Heart right ventricle (tissue), 16 donors: ENCODE results near the gene AGPAT3. TPM values are rescaled to one million over a fixed set of nuclear protein-coding genes. Genes with fewer than 3 reads are reported as not detected.

ENCODE experiments used
- ATAC-seq, 8 donors: fragments of 200-7000 bp; cut with Tn5 transposase; one replicate each; pipeline ENCODE4 v1.9.1; 2020; ENCODE audit warnings: mild to moderate bottlenecking in 8 of 8, moderate library complexity in 8 of 8, moderate number of reproducible peaks in 1 of 8
- DNase-seq, 2 donors: peaks; one replicate each; pipeline ENCODE4 v3.0.0-alpha.2; 2020
- H3K27ac ChIP-seq, 10 donors: fragments of 200-600 bp; sonication (generic) in 2 of 10; one replicate each; pipeline versions ENCODE4 v1.5.0 to v1.8.0; 2020 to 2022; ENCODE audit warnings: mild to moderate bottlenecking in 3 of 10
- H3K27me3 ChIP-seq, 7 donors: fragments of 200-600 bp; one replicate each; pipeline ENCODE4 v1.8.0; 2021 to 2022; ENCODE audit warnings: mild to moderate bottlenecking in 2 of 7
- H3K36me3 ChIP-seq, 9 donors: fragments of 200-600 bp; sonication (generic) in 1 of 9; one replicate each; pipeline versions ENCODE4 v1.5.0 to v1.8.0; 2020 to 2022; ENCODE audit warnings: mild to moderate bottlenecking in 2 of 9
- H3K4me1 ChIP-seq, 9 donors: fragments of 200-600 bp; sonication (generic) in 1 of 9; one replicate each; pipeline versions ENCODE4 v1.5.0 to v1.8.0; 2020 to 2022; ENCODE audit warnings: mild to moderate bottlenecking in 4 of 9
- H3K4me3 ChIP-seq, 10 donors: fragments of 200-600 bp; sonication (generic) in 2 of 10; one replicate each; pipeline versions ENCODE4 v1.5.0 to v1.8.0; 2020 to 2022; ENCODE audit warnings: mild to moderate bottlenecking in 7 of 10, moderate library complexity in 2 of 10
- H3K9me3 ChIP-seq, 11 donors: fragments of 200-600 bp in 10 of 11; sonication (generic) in 2 of 11; one replicate each; pipeline versions ENCODE4 v1.5.0 to v1.8.0; 2013 to 2022; ENCODE audit warnings: mild to moderate bottlenecking in 2 of 11, control low read depth in 1 of 11, moderate library complexity in 1 of 11
- CTCF ChIP-seq, 9 donors: fragments of 200-600 bp; sonication (generic) in 2 of 9; IDR thresholded peaks; one replicate each; pipeline versions ENCODE4 v1.5.0 to v1.8.0; 2021 to 2022; ENCODE audit warnings: antibody characterized with exemption in 9 of 9, mild to moderate bottlenecking in 5 of 9, moderate library complexity in 1 of 9
- WGBS, 2 donors: extraction: QIAGEN DNeasy Blood & Tissue Kit; methylation state at CpG; one replicate each; pipeline ENCODE4 v1.1.7; 2013; ENCODE audit warnings: inconsistent platforms in 1 of 2; 5-methylcytosine and 5-hydroxymethylcytosine counted together
- intact Hi-C, 10 donors: fragments of 100-400 bp; cut with DNase I; formaldehyde crosslinking; loops; one replicate each; pipeline versions ENCODE4 v1.11.1 to v1.14.2; 2022
- polyA plus RNA-seq, 2 donors: library from polyadenylated mRNA; stranded (reverse); fragments of 200-250 nt; gene quantifications; one replicate each; pipeline ENCODE4 v1.2.3, GENCODE V29; 2013
- total RNA-seq, 10 donors: library from RNA; stranded (reverse); fragmentation: NEBNext Ultra II Directional in 3 of 10; extraction: Animal tissue kit (Norgen Biotek cat#: 25700) in 3 of 10; gene quantifications; one replicate each; pipeline versions ENCODE4 v1.2.1 to v1.2.4, GENCODE V29; 2021 to 2023
- donor health status: Arrhythmogenic right ventricular cardiomyopathy.
- donor health status: ischemic (EF 13 %, LVEDD 7.1; RV severe dilation, severe dysfunction).
- donor health status: healthy with polysubstance abuse.
- donor health status: DM: no; HTN: yes; CAD: no.
- donor health status: DM: no; HTN: no; CAD: no.
- donor health status: ischemic (EF 25% LVEDD 6.9; RV normal size, moderate dysfunction).
- donor health status: ischemic (EF 25% LVEDD 5.7; RV mildly dilated, moderate dysfunction).
- donor health status: healthy.
- donor health status: DM: yes; HTN: yes; CAD: no.
- donor health status: Ischemic cardiomyopathy.
- donor health status: ischemic (EF 35%, LVEDD 5.7; RV mildly dilated, moderate dysfunction).
- donor health status: nonischemic (EF 11% LVEDD 7.7; RV severe dilation, severe dysfunction).
- donor health status: DM: yes; HTN: yes; CAD: no.
- donor health status: PGD.
- donor health status: ischemic (EF 29% LVEDD 5.4; RV normal size, mild dysfunction).
- donor health status: nonischemic (EF 23%, LVEDD 6.1; RV moderate dilation, normal function).

The AGPAT3 gene
- total and polyA plus RNA-seq, 12 donors, result 19.7 to 110 (median 65.6) TPM

DNA sequence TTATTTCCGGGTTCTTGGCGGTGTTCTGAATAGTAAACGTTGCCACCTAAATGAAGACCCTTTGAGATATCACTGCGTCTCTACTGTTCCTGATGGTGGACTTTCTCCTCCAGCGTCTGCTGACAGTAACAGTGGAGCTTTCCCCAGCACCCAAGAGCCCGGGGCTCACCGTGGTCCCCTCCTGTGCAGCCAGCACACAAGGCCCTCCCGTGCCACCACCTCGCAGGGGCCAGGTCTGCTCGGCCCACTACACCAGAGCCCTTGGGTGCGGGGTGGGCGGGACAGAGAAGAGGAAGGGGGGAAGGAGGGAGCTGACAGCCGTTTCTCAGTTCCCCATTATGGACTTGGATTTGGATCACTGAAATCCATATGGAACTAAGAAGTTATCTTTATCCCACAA lies 85.9 kb downstream of the AGPAT3 start:
- H3K4me3 ChIP-seq, result no peak overlapping the region
- intact Hi-C loops, result no loop called here
- H3K27ac ChIP-seq, result no peak overlapping the region
- ATAC-seq (no peak), DNase-seq (no peak)
- 88 to 93% methylated on average over 13 of the region's 13 CpGs for WGBS, 2 donors
- no peaks in the 10 kb centered on the region for H3K27me3 ChIP-seq
- peaks cover 0 to 19% (median 12%) of the 10 kb centered on the region in 11 donors for H3K9me3 ChIP-seq
- H3K36me3 ChIP-seq, result peaks cover 0 to 35% (median 0%) of the 10 kb centered on the region in 9 donors
- TF ChIP-seq CTCF (IDR thresholded peaks at IDR 0.05), result no peak
- H3K4me1 ChIP-seq, result peaks cover 0 to 27% (median 12%) of the 10 kb centered on the region in 9 donors

- peaks cover 0 to 19% (median 12%) of the 10 kb centered on the region in 11 donors for H3K9me3 ChIP-seq
- intact Hi-C loops, result no loop called here
- H3K4me1 ChIP-seq, result peaks cover 0 to 34% (median 22%) of the 10 kb centered on the region in 9 donors
- H3K4me3 ChIP-seq, result no peak overlapping the region
- TF ChIP-seq CTCF (IDR thresholded peaks at IDR 0.05), result no peak
- ATAC-seq, result no peak
- no peak for DNase-seq
- peaks cover 0 to 34% (median 0%) of the 10 kb centered on the region in 9 donors for H3K36me3 ChIP-seq
- 93 to 94% methylated on average over 27 of the region's 27 CpGs for WGBS, 2 donors
- peak overlapping the region in 1 of 10 donors; percentile 27 for H3K27ac ChIP-seq
- H3K27me3 ChIP-seq, result no peaks in the 10 kb centered on the region
These were observed 87.1 kb downstream of the AGPAT3 start for GRCh38 chr21:43951911-43952703.

GRCh38 chr21:43953021-43953420 lies 88.0 kb downstream of the AGPAT3 start:
- 60 to 68% methylated on average over 17 of the region's 17 CpGs for WGBS, 2 donors
- H3K4me1 ChIP-seq, result peaks cover 0 to 41% (median 26%) of the 10 kb centered on the region in 9 donors
- intact Hi-C loops, result no loop called here
- peak in 6 of 8 donors; percentile 29 to 90 (median 60) for ATAC-seq
- peak overlapping the region in 5 of 10 donors; percentile 0 to 33 (median 19) for H3K27ac ChIP-seq
- peaks cover 0 to 19% (median 12%) of the 10 kb centered on the region in 11 donors for H3K9me3 ChIP-seq
- DNase-seq, result peak in 1 of 2 donors; percentile 30
- no peaks in the 10 kb centered on the region for H3K27me3 ChIP-seq
- peaks cover 0 to 27% (median 0%) of the 10 kb centered on the region in 9 donors for H3K36me3 ChIP-seq
- no peak overlapping the region for H3K4me3 ChIP-seq
- no peak for TF ChIP-seq CTCF (IDR thresholded peaks at IDR 0.05)

DNA sequence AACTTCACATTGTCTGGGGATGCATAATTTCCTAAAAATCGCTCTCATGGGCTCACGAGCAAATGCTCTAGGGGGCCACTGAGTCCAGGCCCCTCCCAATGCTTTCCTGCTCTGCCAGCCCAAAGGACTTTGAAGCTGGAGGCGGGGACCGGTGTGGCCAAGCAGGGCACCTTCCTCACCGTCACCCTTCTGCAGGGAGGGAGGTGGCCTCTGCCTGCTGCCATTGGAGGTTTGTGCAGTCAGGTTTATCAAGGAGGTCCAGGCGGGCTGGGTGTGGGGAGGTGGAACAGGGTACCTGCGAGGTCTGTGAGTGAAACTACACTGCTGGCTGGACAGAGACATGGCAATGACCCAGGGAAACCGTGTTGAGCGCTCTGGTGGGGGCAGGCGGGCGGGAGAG lies 89.0 kb downstream of the AGPAT3 start:
- 83 to 85% methylated on average over 11 of the region's 11 CpGs for WGBS, 2 donors
- Histone ChIP-seq H3K27ac (peak overlapping the region in 2 of 10 donors; percentile 3 to 30), H3K4me3 (no peak overlapping the region)

More for the DNA sequence above, 89.0 kb downstream of the AGPAT3 start:
- Histone ChIP-seq H3K27me3 (no peaks in the 10 kb centered on the region), H3K36me3 (peaks cover 0 to 22% (median 0%) of the 10 kb centered on the region in 9 donors), H3K9me3 (peaks cover 0 to 9% (median 5%) of the 10 kb centered on the region in 11 donors), H3K4me1 (peaks cover 0 to 41% (median 26%) of the 10 kb centered on the region in 9 donors)
- intact Hi-C loops, result no loop called here
- ATAC-seq (no peak), DNase-seq (no peak)
- TF ChIP-seq CTCF (IDR thresholded peaks at IDR 0.05), result no peak
